ENCODE data around the gene REPIN1.

GRCh38 chr7:150379441-150380379, 11.1 kb downstream of the REPIN1 start:
- TF ChIP-seq EZH2 (IDR thresholded peaks at IDR 0.05; ENCODE audit: borderline replicate concordance, low read depth, low read length, poor library complexity, severe bottlenecking) = no peak
- TF ChIP-seq CTCF (conservative IDR thresholded peaks at IDR 0.05; ENCODE audit: low read depth, low read length) = no peak

Data from A673 (cell line).